NAMALWA (cell line): ENCODE data around the gene TNFRSF21.
"Not testable (repeated sequence)": the region's sequence is repeated elsewhere in the genome, so short reads cannot be mapped to it uniquely, and the experiment has no call there.

Source experiments
- DNase-seq: peaks from one replicate; pipeline ENCODE4 v3.0.0-alpha.2; 2015; ENCODE audit warnings: low spot score

TNFRSF21 gene

GRCh38 chr6:47286301-47286700 lies 23.4 kb downstream of the TNFRSF21 start:
- no peak for DNase-seq

DNA sequence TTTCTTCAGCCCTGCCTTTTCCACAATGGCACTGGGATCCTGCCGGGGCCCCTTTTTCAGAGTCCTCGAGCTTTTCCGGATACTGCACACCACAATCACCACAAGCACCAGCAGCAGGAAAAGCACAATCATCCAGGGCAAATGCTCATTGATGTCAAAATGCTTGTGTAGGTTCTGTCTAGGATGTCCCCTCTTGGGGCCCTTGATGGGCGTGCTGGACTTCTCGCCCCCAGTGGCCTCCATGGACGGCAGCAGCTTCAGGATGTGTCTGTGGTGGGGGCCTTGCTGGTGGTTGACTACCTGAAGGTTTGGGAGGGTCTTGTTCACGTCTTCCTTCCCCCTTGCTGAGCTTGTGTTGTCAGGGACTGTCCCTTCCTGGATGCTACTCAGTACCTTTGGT lies 25.7 kb downstream of the TNFRSF21 start:
- DNase-seq = no peak

DNA sequence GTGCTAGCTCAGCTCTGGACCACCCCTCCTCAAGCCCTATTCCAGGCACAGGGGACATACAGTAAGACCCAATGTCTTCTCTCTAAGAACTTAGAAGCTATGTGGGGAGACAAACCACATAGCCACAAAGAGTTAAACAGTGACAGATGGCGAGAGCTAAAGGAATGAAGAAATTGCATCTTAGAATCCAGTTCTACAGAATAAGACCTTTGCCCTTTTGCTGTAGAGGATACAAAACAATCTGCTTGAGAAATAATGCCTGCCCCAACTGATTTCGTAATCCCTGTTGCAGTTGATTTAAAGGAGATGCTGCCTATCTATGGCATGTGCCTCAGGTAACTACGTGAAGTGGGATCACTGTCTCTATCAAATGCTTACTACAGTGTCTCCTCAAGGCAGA lies 31.2 kb downstream of the TNFRSF21 start:
- no peak for DNase-seq

DNA sequence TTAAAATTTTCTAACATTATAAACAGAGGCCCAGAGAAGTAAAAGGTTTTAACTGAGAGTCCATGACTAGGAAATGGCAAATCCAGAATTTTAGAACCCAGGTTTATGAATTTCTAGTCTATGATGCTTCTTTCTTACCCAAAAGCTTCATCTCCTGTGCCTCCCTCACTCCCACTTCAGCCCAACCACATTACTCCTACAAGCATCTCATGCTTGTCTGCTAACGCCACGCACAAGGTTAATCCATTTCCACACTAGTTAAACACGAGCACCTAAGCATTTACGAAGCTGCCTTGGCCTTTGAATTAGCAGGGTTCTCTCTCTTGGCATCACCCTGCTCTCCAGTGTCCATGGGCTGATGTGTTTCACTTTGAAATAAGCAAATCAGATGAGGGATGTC lies 32.0 kb downstream of the TNFRSF21 start:
- no peak for DNase-seq

DNA sequence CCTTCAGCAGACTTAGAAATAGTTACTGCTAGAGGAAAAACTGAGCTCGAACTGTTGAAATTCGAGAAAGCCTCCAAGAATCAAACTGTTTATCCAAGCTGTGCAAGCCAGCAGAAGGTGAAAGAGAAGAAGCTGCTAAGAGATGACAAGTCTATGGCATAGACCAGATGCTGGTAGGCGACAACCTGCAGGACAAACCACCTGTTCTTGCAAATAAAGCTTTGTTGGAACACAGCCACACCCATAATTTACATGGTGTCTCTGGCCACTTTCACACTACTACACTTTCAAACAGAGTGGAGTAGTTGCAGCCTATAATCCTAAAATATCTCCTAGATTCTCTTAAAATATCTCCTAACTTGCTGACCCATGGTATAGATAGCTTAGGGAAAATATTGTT lies 33.3 kb downstream of the TNFRSF21 start:
- no peak for DNase-seq

GRCh38 chr6:47275640-47276039 lies 34.1 kb downstream of the TNFRSF21 start:
- DNase-seq = no peak

DNA sequence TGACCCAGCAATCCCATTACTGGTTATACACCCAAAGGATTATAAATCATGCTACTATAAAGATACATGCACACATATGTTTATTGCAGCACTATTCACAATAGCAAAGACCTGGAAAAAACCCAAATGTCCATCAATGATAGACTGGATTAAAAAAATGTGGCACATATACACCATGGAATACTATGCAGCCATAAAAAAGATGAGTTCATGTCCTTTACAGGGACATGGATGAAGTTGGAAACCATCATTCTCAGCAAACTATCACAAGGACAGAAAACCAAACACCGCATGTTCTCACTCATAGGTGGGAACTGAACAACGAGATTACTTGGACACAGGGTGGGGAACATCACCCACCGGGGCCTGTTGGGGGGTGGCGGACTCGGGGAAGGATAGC lies 34.6 kb downstream of the TNFRSF21 start:
- DNase-seq = not testable (repeated sequence)

DNA sequence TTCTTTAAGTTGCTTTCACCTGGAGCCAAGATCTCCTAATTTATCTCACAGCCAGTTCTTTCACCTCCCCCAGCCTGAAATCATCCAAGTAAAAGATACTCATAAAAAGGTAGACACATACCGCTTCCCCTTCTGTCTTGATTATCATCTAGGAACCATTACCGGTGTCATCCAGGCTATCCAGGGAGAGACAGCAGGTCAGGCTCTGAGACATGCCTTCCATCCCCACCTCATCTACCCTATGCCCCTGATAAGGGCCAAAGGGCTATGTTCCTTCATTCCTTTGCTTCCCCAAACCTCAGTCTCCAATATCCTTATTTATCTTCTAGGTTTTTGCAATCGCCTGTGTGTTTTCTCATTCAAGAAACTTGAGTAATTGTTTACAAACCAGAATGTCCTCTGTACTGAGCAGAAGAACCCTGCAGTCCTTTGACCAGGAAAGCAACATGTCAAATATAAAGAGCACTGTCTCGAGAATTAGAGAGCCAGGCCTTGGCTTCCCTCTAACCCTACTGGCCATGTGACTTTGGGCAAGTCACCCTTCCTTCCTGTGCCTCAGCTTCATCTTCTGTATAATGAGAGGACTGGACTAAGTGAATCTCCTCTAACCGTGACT lies 41.0 kb downstream of the TNFRSF21 start:
- DNase-seq = no peak

GRCh38 chr6:47267301-47267700 lies 42.4 kb downstream of the TNFRSF21 start:
- no peak for DNase-seq

DNA sequence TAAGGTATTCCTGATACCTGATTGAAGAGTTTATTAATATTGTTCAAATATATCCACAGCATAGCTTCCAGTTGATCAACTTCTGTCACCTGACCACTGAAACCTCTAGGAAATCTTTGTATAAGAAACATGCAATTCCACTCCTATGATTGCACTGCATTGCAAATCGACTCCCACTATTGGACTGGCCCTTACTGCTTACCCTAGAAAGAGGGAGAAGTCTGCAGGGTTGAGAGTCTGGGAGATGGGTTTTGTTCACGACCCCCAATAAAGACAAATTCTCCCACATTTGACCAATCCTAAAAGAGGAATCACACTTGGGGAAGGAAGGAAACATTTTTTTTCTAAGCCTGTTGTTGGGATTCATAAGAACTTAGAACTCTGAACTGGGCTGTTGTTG lies 43.7 kb downstream of the TNFRSF21 start:
- no peak for DNase-seq

DNA sequence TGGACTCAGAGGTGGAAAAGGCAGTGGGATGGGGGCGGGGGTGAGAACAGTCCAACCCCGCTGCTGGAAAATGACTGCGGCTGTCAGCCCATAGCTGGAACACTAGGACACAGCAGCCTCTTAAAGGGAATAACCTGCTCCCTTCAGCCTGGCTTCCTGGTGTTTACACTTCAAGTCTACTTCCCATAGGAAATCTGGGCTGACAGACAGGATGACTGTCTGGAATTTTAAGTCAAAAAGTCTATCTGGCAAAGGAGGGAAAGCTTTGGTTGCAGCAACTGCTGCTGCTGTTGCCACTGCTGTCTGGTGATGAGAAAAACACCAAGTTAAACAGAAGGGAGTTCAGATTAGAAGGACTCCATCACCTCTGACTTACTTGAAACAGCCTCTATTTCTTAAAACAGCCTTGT lies 44.9 kb downstream of the TNFRSF21 start:
- DNase-seq = no peak

- DNase-seq = no peak
These were observed 46.4 kb downstream of the TNFRSF21 start for GRCh38 chr6:47263268-47263667.

DNA sequence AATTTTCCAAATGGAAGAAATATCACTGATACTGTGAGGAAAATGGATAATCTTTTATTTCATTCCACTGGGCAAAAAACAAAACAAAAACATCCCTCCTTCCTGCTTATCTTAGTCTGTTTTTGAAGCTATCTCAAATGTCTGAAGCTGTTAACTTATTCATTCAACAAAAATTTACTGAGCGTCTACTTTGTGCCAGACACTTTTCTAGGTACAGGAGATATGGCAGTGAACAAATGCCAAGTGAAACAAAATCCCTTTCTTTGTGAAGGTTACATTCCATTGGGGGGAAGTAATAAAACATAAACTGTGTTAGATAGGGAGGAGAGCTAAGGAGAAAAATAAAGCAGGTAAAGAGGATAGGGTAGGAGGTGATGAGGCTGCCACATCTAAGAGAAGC lies 47.5 kb downstream of the TNFRSF21 start:
- DNase-seq = no peak

DNA sequence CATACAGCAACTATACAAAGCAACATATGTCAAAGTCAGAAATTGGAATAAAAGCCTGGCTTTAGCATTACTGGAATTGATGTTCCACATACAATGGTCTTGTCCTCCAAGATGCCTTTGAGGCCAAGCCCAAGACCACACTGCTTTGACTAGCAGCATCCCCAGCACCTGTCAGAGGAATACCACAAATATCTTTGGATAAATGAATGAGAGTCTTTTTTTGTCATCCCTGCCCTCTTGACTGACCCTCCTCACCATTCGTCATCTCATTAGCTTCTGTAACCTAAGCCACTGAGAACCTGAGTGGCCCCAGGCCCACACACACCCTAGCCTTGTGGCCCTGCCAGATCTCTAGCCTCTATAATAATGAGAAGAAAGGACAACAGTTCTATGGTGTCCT lies 48.5 kb downstream of the TNFRSF21 start:
- DNase-seq = no peak

GRCh38 chr6:47260021-47260420 lies 49.7 kb downstream of the TNFRSF21 start:
- DNase-seq = no peak

GRCh38 chr6:47258724-47259347 lies 50.9 kb downstream of the TNFRSF21 start:
- DNase-seq = no peak

DNA sequence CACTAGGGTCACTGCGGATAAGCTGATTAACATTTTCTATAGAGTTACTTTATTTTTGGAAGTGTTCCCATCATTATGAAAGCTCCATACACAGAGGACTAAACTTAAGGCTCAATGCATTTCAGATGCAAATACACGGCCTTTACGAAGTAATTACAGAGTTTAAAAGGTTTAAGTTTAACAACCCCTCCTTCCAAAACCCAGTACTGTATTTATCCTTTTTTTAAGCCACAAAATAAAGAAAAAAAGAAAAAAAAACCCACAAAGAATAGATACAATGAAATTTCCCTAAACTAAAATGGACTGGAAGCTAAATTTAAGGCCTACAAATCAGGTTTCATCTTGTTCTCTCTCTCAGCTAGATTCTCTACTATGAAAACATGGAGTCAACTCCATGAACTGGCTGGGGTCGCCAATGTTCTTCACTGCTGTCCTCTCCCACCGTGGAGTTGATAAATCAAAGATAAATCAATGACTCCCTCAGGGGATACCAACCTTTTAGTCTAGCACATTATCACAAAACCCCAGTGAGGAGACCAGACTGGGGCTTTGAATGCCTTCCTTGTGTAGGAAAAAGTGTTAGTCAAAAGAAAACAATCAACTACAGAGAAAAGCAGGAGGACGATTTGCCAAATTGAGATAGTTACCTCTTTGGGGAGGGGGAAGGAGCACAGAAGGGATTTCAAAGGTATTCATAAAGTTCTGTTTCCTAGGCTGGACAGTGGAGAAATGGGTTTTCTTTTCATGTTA lies 52.5 kb downstream of the TNFRSF21 start:
- no peak for DNase-seq

DNA sequence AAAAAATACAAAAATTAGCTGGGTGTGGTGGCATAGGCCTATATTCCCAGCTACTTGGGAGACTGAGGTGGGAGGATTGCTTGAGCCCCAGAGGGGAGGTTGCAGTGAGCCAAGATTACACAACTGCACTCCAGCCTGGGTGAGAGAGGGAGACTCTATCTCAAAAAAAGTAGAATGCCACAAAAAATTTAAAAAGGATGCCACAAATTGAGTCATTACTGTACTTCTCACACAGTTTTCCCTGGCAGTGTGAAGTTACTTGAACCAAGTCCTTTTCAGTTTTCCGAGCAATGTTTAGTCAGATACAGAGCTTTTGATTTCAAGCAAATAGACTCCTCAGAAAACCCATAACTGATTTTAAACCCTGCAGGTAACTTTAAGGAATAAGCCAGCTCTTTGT lies 53.3 kb downstream of the TNFRSF21 start:
- no peak for DNase-seq

DNA sequence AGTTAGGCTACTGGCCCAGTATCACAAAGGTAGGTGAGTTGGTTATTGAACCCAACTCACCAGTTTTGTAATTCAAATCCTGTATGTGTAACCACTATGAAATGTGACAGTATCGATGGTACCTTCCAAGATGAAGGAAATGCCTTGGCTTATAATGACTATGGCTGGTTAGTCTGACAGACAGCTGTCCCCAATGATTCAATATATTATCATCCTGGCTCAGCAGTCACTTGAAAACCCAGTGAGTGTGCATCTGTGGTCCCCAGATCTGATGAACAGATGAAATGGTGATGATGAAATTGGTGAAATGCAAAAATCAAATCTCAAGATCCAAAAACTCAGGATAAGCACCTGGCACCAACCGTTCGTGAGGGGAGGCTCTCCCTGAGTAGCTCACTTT lies 54.8 kb downstream of the TNFRSF21 start:
- DNase-seq = no peak

- DNase-seq = no peak
These were observed 55.7 kb downstream of the TNFRSF21 start for GRCh38 chr6:47254051-47254450.

DNA sequence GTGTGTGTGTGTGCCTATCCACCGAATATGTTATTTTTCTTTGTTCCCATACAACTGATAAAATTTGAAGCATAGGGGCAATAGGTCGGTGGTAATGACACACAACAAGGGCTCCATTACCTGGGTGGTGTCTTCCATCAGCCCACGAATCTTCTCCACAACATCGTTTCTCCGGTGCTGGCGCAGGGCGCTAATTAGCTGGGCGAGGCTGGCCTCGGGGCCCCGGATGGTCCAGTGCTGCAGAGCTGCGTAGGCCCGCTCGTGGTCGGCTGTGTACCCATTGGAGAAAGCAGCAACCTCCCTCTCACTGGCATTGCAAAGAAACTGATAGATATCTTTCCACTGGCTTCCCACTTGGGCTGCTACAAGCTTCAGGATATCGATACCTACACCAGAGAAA lies 56.6 kb downstream of the TNFRSF21 start:
- DNase-seq = no peak

- peak; percentile 83 for DNase-seq
These were observed 57.1 kb downstream of the TNFRSF21 start for GRCh38 chr6:47252633-47253032.

- DNase-seq = no peak
These were observed 58.3 kb downstream of the TNFRSF21 start for GRCh38 chr6:47251396-47251795.

DNA sequence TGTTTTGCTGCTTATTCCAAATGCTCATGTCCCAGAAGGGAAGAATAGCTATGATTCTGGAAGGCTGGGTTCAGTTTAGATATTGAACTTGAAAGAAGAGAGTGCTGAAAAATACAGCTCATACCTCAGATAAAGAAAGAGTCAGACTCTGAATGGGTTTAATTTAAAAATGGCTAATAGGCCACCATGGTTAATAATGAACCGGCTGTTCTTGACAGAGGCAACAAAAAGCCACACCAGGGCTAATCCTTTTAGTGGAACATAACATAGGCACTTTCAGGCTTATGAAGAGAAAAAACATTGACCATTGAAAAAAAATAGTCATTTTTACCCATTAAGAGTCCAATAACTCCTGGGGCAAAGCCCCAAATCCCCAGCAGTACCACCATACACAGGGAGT lies 59.4 kb downstream of the TNFRSF21 start:
- no peak for DNase-seq
